GM19452 (cell line): ENCODE data around the gene UBE2U.
"Not testable (repeated sequence)": the region's sequence is repeated elsewhere in the genome, so short reads cannot be mapped to it uniquely, and the experiment has no call there.

Experiments used
- ATAC-seq: cut with Tn5 transposase; IDR thresholded peaks from one replicate; pipeline ENCODE4 v1.9.1; 2021; ENCODE audit not compliant: unreplicated experiment

UBE2U gene

DNA sequence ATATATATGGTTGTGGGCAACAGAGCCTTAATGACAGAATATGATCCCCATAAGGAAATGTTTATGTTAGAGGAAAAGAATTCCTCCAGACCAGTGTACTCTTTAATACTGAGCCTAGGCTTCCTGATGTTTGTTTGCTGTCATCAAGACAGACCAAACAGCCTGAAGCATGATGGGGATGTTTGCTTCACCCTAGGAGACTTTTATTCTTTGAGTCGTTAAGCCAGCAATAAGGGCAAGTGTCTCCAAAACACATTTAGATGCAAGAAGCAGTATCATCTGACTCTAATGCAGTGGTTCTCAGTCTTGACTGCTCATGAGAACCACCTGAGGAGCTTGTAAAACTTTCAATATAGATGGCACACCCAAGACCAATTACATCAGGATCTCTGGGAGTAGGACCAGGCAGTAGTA lies 33.1 kb downstream of the UBE2U start:
- ATAC-seq, result no peak

DNA sequence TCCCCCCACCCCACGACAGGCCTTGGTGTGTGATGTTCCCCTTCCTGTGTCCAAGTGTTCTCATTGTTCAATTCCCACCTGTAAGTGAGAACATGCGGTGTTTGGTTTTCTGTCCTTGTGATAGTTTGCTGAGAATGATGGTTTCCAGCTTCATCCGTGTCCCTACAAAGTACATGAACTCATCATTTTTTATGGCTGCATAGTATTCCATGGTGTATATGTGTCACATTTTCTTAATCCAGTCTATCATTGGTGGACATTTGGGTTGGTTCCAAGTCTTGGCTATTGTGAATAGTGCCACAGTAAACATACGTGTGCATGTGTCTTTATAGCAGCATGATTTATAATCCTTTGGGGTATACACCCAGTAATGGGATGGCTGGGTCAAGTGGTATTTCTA lies 36.1 kb downstream of the UBE2U start:
- not testable (repeated sequence) for ATAC-seq

DNA sequence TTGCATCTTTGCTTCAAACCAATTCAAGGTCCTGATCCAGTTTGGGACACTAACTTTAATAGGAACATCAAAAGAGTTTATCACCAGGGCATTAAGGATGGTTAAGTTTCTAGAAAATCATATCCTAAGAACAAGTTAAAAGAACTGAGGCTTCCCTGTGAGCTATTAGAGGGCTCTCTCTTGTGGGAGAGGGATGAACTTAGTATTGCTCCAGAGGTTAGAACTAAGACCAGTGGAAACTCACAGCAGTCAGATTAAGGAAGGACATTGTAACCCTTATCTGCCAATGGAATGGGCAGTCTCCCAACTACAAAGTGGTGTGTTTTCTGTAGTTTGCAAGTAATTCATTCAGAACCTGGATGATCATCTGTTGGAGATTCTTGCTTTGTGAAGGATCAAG lies 36.8 kb downstream of the UBE2U start:
- no peak for ATAC-seq

DNA sequence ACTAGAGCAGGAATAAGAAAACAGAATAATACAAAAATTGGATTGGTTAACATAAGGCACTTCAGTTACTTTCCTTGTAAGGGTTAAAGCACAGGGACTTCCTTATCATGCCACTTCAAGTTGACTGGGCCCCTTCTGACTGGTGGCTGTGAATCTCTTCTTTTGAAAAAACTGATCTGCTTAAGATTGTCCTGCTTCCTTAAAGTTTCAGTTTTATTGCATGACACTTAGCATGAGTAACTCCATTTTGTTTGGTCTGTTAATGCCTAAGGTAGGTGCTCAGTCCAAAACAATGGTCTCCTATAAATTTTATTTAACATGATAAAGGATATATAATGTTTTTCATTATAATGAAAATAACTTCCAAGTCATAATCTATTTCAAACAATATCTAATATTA lies 37.6 kb downstream of the UBE2U start:
- no peak for ATAC-seq

DNA sequence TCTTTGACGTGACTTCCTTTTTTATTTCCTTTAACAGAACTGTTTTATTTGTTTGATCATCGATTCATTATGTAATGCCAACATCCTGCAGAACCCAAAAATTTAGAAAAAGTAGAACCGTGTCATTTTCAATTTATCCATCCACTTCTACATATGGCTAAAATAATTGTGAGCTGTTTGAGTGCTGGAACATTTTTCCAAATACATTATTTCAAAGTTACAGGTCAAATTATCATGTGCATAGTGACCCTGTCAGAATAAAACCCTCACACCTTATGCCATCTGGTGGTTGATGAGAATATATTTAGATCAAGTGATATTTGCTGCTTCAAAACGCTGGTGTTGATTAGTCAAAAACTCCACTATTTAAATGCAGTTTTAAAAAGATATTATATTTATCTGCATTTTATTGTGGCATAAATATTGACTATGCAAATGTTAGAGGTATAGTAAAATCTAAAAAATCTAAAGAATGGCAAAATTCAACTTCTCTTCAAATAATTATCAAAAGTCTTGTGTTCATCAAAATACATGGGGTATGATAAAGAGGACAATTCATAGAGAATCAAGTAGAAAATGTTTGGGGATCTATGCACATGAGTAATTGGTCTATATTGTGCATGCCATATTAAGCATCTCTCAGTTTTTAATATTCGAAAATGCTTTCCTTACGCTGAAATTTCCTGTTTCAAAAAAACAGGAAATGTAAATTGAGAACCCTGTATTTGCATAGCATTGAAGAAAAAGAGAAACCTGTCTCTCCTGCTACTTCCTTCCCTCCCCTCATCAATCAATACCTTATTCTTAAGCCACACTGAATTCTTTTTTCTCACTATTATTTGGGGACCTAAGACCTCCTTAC lies 39.7 kb downstream of the UBE2U start:
- no peak for ATAC-seq

DNA sequence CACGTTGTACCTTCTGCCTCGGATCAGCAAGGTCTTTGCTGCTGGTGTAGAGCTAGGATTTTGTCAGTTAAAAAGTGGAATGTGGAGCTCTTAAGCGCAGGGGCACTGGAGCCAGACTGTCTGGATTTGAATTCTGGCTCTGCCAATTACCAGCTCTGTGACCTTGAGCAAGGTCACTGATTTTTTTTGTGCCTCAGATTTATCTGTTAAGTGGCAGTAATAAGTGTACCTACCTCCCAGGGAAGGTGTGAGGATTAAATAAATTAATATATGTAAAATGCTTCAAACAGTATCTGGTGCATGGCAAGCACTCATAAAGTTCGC lies 40.3 kb downstream of the UBE2U start:
- no peak for ATAC-seq

DNA sequence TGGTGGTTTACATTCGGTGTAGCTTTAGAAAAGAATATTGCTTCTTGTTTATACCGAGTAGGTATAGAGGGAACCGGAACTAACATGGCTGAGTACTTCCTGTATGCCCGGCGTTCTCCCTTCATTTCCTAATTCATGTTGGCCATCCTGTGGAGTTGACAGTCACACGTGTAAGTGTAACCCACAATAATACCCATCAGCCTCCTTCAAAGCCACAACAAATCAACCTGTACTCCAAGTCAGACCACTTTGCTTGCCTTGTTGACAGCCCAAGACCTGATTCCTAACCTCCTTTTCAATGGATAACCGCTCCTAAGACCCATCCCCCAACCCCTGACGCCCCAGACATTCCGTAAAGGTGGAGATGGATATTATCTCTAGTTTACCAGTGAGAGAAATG lies 42.1 kb downstream of the UBE2U start:
- ATAC-seq, result no peak

DNA sequence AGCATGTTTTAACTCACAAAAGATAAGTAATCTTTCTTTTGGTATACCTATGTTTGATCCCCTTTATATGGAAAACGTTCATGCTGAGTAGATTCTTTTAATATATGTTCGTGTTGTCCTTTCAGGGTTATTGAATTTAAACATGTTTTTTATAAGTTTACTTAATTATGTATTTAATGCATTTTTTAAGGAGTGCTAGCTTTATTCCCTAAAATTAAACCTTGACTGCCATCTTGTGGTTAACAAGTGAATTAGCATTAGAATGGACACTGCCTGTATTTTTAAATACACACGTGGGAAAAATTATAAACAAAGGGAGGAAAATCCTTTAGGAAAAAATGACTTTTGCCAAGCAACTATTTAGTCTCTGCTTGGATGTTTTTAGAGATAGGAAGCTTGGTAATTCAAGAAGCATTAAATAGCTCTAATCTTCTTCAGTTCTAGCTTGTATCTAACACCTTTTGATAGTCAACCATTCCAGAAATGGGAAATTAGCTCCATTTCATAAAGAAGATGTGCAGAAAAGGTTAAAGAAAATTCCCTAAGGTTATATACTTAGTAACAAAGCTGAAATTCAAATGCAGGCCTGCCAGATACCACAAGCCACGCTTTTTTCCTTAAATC lies 43.0 kb downstream of the UBE2U start:
- ATAC-seq, result no peak

DNA sequence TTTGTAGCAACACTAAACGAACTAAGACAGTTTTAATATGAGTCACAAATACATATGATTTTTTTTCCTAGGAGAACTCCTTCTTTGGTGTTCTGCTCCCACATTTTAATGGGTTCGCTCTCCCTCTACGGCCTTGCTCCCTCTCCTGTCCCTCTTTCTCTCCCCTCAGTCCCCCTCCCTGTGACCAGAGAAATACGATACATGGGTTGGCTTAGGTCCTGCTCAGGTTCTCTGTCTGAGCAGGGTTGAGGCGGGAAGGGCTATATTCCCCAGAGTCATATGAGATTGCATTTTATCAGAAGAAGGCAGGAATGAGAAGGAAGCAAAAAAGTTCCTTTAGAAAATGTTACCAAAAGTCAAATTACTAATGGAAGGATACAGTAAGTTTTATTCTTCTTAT lies 44.6 kb downstream of the UBE2U start:
- ATAC-seq, result no peak

DNA sequence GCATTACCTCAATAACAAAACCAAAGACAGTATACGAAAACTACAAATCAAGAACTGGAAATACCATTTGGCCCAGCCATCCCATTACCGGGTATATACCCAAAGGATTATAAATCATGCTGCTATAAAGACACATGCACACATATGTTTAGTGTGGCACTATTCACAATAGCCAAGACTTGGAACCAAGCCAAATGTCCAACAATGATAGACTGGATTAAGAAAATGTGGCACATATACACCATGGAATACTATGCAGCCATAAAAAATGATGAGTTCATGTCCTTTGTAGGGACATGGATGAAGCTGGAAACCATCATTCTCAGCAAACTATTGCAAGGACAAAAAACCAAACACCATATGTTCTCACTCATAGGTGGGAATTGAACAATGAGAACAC lies 47.0 kb downstream of the UBE2U start:
- ATAC-seq, result not testable (repeated sequence)

DNA sequence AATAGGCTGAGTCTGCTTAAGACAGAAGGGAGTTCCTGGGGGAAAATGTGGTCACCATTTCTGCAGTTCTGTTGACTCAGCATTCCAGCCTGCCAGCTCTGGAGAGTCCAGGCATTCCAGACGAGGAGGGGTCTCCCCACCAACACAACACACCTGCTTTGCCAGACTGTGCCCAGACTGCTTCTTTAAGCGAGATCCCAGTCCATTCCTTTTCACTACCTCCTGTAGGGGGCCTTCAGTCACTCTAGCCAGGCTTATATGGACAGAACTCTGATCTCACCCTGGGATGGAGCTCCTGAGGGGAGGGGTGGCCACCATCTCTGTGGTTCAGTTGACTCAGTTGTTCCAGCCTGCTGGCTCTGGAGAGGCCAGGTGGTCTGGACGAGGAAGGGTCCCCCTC lies 48.5 kb downstream of the UBE2U start:
- ATAC-seq, result no peak

DNA sequence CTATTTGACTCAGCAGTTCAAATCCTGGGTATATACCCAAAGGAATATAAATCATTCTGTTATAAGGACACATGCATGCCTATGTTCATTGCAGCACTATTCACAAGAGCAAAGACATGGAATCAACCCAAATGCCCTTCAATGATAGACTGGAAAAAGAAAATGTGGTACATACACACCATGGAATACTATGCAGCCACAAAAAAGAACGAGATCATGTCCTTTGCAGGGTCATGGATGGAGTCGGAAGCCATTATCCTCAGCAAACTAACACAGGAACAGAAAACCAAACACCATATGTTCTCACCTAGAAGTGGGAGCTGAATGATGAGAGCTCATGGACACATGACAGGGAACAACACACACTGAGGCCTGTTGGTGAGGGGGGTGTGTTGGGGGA lies 53.8 kb downstream of the UBE2U start:
- ATAC-seq, result not testable (repeated sequence)

DNA sequence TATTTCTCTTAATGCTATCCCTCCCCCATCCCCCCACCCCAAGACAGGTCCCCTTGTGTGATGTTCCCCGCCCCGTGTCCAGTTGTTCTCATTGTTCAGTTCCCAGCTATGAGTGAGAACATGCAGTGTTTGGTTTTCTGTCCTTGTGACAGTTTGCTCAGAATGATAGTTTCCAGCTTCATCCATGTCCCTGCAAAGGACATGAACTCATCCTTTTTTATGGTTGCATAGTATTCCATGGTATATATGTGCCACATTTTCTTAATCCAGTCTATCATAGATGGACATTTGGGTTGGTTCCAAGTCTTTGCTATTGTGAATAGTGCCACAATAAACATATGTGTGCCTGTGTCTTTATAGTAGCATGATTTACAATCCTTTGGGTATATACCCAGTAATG lies 55.0 kb downstream of the UBE2U start:
- not testable (repeated sequence) for ATAC-seq

DNA sequence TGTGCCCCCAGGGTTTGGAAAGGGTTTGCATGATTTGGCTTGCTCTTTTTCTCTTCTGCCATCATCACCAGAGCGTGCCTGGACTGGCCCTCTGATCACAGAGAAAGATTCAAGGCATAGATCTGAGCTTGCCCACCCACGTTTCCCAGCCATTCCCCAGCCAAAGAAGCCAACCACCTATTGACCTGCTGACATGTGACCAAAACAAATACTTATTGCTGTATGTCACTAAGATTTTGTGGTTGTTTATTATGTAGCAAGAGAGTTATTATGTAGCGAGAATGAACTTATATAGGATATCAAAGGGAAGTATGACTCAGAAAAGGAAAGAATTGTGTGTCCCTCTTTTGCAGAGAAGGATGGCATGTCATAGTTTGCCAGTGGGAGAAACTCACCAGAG lies 59.9 kb downstream of the UBE2U start:
- ATAC-seq, result no peak

DNA sequence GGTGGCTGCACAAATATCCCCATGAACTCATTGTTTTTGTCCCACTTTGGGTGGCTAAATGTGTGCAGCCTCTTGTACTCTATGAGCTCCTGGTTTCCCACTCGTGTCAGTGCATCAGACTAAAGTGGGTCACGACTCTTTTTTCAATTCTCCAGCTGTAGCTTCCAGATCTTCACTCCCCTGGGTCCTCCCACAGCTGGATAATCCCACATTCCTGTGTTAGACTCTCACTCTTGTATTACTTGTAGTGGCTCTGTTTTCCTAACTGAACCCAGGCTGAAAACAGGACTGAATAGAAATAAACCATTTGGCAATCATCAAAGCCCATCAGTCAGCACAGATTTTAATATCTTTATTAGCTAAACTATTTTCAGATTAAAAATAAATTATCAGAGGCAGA lies 60.4 kb downstream of the UBE2U start:
- no peak for ATAC-seq

DNA sequence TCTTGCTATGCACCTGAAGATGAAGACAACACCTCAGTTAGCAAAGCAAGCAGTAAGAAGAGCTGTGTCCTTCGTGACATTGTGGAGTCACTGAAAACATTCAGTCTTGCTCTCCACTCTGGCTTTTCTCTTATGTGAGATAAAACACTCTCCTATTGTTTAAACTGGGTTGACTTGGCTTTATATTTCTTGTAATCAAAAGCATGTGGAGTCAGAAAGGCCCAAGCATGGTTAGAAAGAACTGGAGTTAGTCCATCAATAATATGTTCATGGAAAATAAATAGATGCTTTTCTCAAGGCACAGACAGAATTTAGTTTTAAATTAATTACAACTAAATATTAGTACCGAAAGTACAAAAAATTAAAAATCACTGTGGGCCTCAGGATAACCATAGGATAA lies 61.7 kb downstream of the UBE2U start:
- no peak for ATAC-seq

DNA sequence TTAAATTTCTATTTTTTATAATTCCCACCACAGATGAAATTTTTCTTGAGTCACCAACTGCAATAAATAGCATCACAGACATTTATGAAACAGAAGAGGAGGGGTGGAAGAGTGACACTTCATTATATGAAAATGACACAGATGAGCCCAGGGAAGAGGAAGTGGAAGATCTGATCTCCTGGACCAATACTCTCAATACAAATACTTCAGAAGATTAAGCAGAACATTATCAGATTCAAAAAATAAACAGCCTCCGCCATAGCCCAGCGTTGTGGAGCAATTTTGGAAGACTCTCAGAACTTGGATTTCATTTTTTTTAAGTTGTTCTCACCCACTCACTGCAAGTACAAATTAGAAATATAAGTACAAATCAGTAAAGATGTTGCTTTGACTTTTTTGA lies 63.6 kb downstream of the UBE2U start:
- no peak for ATAC-seq

DNA sequence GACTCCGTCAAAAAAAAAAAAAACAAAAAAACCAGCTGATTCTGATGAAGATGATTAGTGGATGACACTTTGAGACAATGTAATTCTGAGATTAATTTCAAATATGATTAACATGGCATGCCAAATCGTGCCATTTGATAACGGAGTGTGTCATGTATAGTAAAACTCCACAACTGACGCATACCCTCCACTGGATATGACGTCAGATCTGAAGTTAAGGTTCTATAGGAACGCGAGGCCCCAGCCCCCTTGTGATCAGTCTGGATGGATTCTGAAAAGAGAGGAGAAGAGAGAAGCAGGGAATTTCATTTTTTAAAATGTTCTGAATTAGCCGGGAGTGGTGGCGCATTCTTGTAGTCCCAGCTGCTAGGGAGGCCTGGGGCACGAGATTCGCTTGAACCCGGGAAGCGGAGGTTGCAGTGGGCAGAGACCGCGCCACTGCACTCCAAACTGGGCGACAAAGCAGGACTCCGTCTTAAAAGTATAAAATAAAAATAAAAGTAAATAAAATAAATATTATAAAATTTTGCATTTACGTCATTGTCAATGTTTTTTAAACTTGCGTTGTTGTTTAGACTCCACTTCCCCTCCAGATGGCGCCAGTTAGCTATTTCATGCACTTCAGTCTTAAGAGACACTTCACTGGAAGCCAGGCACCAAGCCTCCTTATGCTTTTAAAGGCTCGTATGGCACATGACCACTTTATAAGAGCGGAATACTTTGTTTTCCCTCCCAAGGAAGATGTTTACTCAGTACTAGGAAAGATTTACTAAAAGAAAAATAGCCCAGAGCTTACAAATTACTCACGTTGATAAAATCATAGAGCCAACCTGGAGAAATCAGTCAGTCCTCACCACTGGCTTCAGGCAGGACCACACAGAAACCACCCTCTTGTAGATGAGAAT lies 65.5 kb downstream of the UBE2U start:
- no peak for ATAC-seq

DNA sequence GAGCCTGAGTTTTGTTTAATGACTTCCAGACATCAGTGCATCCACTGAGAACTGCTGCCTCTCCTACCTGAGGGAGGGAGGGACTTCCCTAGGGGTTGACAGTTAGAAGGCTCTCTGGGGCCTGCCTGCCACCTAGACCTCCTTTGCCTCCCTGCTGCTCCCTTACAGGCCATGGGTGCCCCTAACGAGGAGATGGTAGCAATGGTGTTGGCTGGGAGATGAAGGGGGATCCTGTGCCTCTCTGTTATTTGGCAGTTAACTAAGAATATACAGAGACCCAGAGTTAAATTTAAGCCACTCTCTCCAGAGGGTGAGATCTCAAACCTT lies 66.1 kb downstream of the UBE2U start:
- no peak for ATAC-seq

DNA sequence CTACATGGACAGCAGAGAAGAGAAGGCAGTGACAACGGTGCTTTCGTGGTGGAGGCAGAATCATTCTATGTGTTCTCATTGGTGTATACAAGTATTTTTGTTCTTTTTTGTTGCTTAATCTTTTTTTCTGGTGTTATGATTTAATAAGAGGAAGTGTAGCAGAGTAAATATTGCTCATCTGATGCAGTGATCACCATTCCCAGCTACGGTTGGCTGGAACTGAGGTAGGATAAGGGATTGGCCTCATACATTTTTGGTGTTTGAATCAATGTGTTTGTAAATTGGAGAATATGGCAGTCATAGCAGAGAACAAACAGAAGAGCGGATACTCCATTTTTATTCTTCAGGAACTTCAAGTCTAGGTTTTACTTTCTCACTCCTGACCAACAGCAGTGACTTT lies 76.6 kb downstream of the UBE2U start:
- ATAC-seq, result no peak

DNA sequence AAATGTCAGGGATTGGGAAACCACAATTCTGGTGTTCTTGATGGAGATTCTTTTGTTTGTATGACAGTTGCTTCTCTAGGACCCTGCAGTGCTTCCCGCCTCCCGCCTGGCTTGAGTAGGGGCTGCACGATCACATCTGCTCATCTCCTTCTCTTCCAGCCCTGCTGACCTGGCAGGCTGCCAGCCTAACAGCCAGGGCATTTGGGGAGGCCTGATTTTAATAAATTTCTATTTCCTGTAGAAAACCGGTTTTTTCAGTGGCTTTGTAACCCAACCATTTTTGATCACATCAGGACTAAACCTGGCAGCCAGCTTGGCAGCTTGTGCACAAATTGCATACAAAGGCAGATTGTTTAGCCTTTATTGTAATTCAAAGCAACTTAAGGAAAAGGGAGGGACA lies 78.9 kb downstream of the UBE2U start:
- no peak for ATAC-seq

DNA sequence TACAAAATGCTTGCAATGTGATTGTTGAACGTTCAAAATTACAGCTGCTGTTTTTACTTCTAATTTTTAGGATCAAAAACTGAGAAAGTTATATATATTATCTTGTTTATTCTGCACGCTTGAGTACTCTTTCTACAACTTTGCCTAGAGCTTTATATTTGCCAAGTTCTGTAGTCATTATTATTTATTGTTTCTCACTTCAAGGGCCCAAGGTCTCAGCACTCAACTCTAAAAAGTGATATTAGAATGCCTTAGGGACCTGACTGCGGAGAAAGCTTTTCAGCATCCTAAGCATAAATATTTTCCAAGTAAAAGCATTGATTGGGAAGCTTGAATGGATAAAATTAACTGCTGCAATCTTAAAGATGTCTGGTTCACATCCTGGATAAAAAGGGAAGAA lies 83.6 kb downstream of the UBE2U start:
- ATAC-seq, result no peak
